GM12891 (cell line): ENCODE results near the gene CSNK2A1.

Source experiments
- POLR2AphosphoS5 ChIP-seq: IDR thresholded peaks from 2 replicates; pipeline ENCODE4 v1.6.1; 2011; ENCODE audit warnings: low read depth, low read length, control low read depth
- TAF1 ChIP-seq: IDR thresholded peaks from 2 replicates; pipeline ENCODE4 v1.6.1; 2011; ENCODE audit warnings: low read depth, low read length, control low read depth

DNA sequence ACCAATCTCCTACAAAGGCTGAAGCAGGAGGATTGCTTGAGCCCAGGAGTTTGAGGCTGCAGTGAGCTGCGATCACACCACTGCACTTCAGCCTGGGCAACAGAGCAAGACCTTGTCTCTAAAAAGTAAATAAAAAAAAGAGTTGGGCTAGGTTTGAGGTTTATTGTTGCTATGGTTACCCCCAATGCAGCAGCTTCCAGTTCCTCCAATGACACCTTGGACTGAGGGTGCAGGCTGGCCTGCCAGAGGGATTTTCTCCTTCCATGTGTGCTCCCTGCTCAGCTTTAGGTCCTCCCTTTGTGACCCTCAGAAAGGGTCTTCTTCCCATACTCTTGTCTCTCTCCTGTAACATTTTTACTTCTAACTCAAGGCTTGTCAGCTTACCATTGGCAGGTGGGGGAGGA is 70.7 kb downstream of the CSNK2A1 start:
- TF ChIP-seq TAF1 = no peak
- no peak for TF ChIP-seq POLR2AphosphoS5
